OCI-LY1 (cell line): Measurements from ENCODE around the gene SERGEF.

Experiments used
- H2AFZ ChIP-seq: fragments of 200-600 bp; sonication (generic), shearing (Covaris generic); 2 replicates; pipeline ENCODE4 v1.6.0; 2014; ENCODE audit warnings: antibody characterized with exemption, mild to moderate bottlenecking, low read length
- H3F3A ChIP-seq: fragments of 200-600 bp; sonication (generic), shearing (Covaris generic); 2 replicates; pipeline ENCODE4 v1.6.0; 2014; ENCODE audit warnings: mild to moderate bottlenecking, antibody characterized with exemption, low read length, moderate library complexity; ENCODE audit not compliant: insufficient read depth
- H3K27ac ChIP-seq: fragments of 200-600 bp; sonication (generic); 2 replicates; pipeline ENCODE4 v1.5.1; 2014; ENCODE audit warnings: low read length, mixed run types, mild to moderate bottlenecking, low read depth; ENCODE audit not compliant: poor library complexity, severe bottlenecking
- H3K27me3 ChIP-seq: fragments of 200-600 bp; sonication (generic); 2 replicates; pipeline ENCODE4 v1.6.0; 2014; ENCODE audit warnings: antibody characterized with exemption, mild to moderate bottlenecking, low read length, moderate library complexity; ENCODE audit not compliant: insufficient read depth
- H3K36me3 ChIP-seq: fragments of 200-600 bp; sonication (generic); 2 replicates; pipeline ENCODE4 v1.6.1; 2014; ENCODE audit warnings: mild to moderate bottlenecking, antibody characterized with exemption, low read length, moderate library complexity, mixed read lengths; ENCODE audit not compliant: insufficient read depth
- H3K4me1 ChIP-seq: fragments of 200-600 bp; sonication (generic); 2 replicates; pipeline ENCODE4 v1.5.1; 2014; ENCODE audit warnings: mild to moderate bottlenecking, low read length, moderate library complexity; ENCODE audit not compliant: insufficient read depth, severe bottlenecking
- H3K4me2 ChIP-seq: fragments of 200-600 bp; sonication (generic), shearing (Covaris generic); 2 replicates; pipeline ENCODE4 v1.6.1; 2014; ENCODE audit warnings: low read length
- H3K4me3 ChIP-seq: fragments of 200-600 bp; sonication (generic); 2 replicates; pipeline ENCODE4 v1.5.1; 2014; ENCODE audit warnings: low read length, low read depth, mild to moderate bottlenecking, mixed read lengths; ENCODE audit not compliant: poor library complexity, severe bottlenecking
- H3K79me2 ChIP-seq: fragments of 200-600 bp; shearing (Covaris generic); 2 replicates; pipeline ENCODE4 v1.6.1; 2016; ENCODE audit warnings: mixed run types, low read length, mixed read lengths; ENCODE audit not compliant: insufficient read depth
- H3K9ac ChIP-seq: fragments of 200-600 bp; sonication (generic), shearing (Covaris generic); 2 replicates; pipeline ENCODE4 v1.6.1; 2014; ENCODE audit warnings: mild to moderate bottlenecking, low read length, mixed read lengths
- H3K9me2 ChIP-seq: fragments of 200-600 bp; sonication (generic), shearing (Covaris generic); 2 replicates; pipeline ENCODE4 v1.6.1; 2014; ENCODE audit warnings: low read depth, mild to moderate bottlenecking, low read length, mixed read lengths
- H3K9me3 ChIP-seq: fragments of 200-600 bp; shearing (Covaris generic); 2 replicates; pipeline ENCODE4 v1.6.1; 2014; ENCODE audit warnings: low read length, mixed read lengths
- H4K20me1 ChIP-seq: fragments of 200-600 bp; sonication (generic), shearing (Covaris generic); 2 replicates; pipeline ENCODE4 v1.6.0; 2016; ENCODE audit warnings: mild to moderate bottlenecking, low read length; ENCODE audit not compliant: insufficient read depth
- CTCF ChIP-seq: fragments of 200-600 bp; sonication (generic), shearing (Covaris generic); IDR thresholded peaks from 2 replicates; pipeline ENCODE4 v1.5.1; 2017; ENCODE audit warnings: mild to moderate bottlenecking, antibody characterized with exemption, low read length, moderate library complexity, mixed read lengths
- EZH2 ChIP-seq: fragments of 200-600 bp; sonication (generic), shearing (Covaris generic); IDR thresholded peaks from 2 replicates; pipeline ENCODE4 v1.8.0; 2017; ENCODE audit warnings: borderline replicate concordance, mixed run types, mild to moderate bottlenecking, antibody characterized with exemption, low read length, moderate library complexity, mixed read lengths

The SERGEF gene

GRCh38 chr11:17923217-17923616 lies 89.6 kb downstream of the SERGEF start:
- H3K9me3 ChIP-seq, result no peaks in the 10 kb centered on the region
- H3K9ac ChIP-seq, result no peak overlapping the region
- no peaks in the 10 kb centered on the region for H3K9me2 ChIP-seq
- no peak overlapping the region for H3K4me2 ChIP-seq
- no peaks in the 10 kb centered on the region for H3K79me2 ChIP-seq
- H3K4me1 ChIP-seq, result no peaks in the 10 kb centered on the region
- no peaks in the 10 kb centered on the region for H3F3A ChIP-seq
- TF ChIP-seq EZH2 (no peak), CTCF (no peak)
- H3K27me3 ChIP-seq, result no peaks in the 10 kb centered on the region
- H3K4me3 ChIP-seq, result no peak overlapping the region
- H3K27ac ChIP-seq, result no peak overlapping the region
- no peak overlapping the region for H2AFZ ChIP-seq
- H4K20me1 ChIP-seq, result no peaks in the 10 kb centered on the region
- H3K36me3 ChIP-seq, result peaks cover 15% of the 10 kb centered on the region; the same call in 1 of the 2 replicates

- no peaks in the 10 kb centered on the region for H3K4me1 ChIP-seq
- no peak overlapping the region for H3K9ac ChIP-seq
- H2AFZ ChIP-seq, result no peak overlapping the region
- no peaks in the 10 kb centered on the region for H3K79me2 ChIP-seq
- H3K27me3 ChIP-seq, result no peaks in the 10 kb centered on the region
- H3K9me3 ChIP-seq, result no peaks in the 10 kb centered on the region
- no peaks in the 10 kb centered on the region for H3F3A ChIP-seq
- H3K4me3 ChIP-seq, result no peak overlapping the region
- TF ChIP-seq EZH2, result no peak
- TF ChIP-seq CTCF, result no peak
- H3K9me2 ChIP-seq, result no peaks in the 10 kb centered on the region
- H3K36me3 ChIP-seq, result peaks cover 22% of the 10 kb centered on the region; the same call in 1 of the 2 replicates
- H3K27ac ChIP-seq, result no peak overlapping the region
- H3K4me2 ChIP-seq, result no peak overlapping the region
- H4K20me1 ChIP-seq, result no peaks in the 10 kb centered on the region
These were observed 90.4 kb downstream of the SERGEF start for GRCh38 chr11:17922416-17922788.

- no peaks in the 10 kb centered on the region for H3K79me2 ChIP-seq
- H3K9ac ChIP-seq, result no peak overlapping the region
- no peaks in the 10 kb centered on the region for H3K9me2 ChIP-seq
- no peak overlapping the region for H3K27ac ChIP-seq
- no peaks in the 10 kb centered on the region for H3K27me3 ChIP-seq
- H3K4me1 ChIP-seq, result no peaks in the 10 kb centered on the region
- H4K20me1 ChIP-seq, result no peaks in the 10 kb centered on the region
- H3K4me3 ChIP-seq, result no peak overlapping the region
- H3F3A ChIP-seq, result no peaks in the 10 kb centered on the region
- H3K4me2 ChIP-seq, result no peak overlapping the region
- peaks cover 22% of the 10 kb centered on the region; the same call in 1 of the 2 replicates for H3K36me3 ChIP-seq
- H3K9me3 ChIP-seq, result no peaks in the 10 kb centered on the region
- H2AFZ ChIP-seq, result no peak overlapping the region
- no peak for TF ChIP-seq EZH2
- TF ChIP-seq CTCF, result no peak
These were observed 91.0 kb downstream of the SERGEF start for GRCh38 chr11:17921659-17922415.
